ENCODE measurements around the gene ASL. TPM values are rescaled to one million over a fixed set of nuclear protein-coding genes. Genes with fewer than 3 reads are reported as not detected.

ASL gene
- total and polyA plus RNA-seq, 9 of the 15 experiments (the other 6 are each of a cell fraction or from before 2014, with no cell fraction given) = 2.6 to 67.0 (median 33.3) TPM

GRCh38 chr7:66114743-66115649 is 39.4 kb downstream of the ASL start, which contains the start of gene CRCP (continued):
- peak; percentile 56; the same call in 1 of the 2 replicates for TF ChIP-seq KLF6 (CRISPR knock-in tag; IDR thresholded peaks at IDR 0.05; ENCODE audit: borderline replicate concordance)
- TF ChIP-seq, protein P1, sequence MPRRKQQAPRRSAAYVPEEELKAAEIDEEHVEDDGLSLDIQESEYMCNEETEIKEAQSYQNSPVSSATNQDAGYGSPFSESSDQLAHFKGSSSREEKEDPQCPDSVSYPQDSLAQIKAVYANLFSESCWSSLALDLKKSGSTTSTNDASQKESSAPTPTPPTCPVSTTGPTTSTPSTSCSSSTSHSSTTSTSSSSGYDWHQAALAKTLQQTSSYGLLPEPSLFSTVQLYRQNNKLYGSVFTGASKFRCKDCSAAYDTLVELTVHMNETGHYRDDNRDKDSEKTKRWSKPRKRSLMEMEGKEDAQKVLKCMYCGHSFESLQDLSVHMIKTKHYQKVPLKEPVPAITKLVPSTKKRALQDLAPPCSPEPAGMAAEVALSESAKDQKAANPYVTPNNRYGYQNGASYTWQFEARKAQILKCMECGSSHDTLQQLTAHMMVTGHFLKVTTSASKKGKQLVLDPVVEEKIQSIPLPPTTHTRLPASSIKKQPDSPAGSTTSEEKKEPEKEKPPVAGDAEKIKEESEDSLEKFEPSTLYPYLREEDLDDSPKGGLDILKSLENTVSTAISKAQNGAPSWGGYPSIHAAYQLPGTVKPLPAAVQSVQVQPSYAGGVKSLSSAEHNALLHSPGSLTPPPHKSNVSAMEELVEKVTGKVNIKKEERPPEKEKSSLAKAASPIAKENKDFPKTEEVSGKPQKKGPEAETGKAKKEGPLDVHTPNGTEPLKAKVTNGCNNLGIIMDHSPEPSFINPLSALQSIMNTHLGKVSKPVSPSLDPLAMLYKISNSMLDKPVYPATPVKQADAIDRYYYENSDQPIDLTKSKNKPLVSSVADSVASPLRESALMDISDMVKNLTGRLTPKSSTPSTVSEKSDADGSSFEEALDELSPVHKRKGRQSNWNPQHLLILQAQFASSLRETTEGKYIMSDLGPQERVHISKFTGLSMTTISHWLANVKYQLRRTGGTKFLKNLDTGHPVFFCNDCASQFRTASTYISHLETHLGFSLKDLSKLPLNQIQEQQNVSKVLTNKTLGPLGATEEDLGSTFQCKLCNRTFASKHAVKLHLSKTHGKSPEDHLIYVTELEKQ (CRISPR knock-in tag; IDR thresholded peaks at IDR 0.05) = no peak
- peak; percentile 56; the same call in 1 of the 2 replicates for TF ChIP-seq MBD2 (IDR thresholded peaks at IDR 0.05; ENCODE audit: borderline replicate concordance, low read depth)
- peak; percentile 28; the same call in 1 of the 2 replicates for TF ChIP-seq TCF3 (CRISPR knock-in tag; IDR thresholded peaks at IDR 0.05)
- no peak for TF ChIP-seq SFPQ (IDR thresholded peaks at IDR 0.05; ENCODE audit: low read depth, low read length)
- no peak for TF ChIP-seq FOS (IDR thresholded peaks at IDR 0.05; ENCODE audit: extremely low read depth, insufficient read length)
- TF ChIP-seq BRF1 (IDR thresholded peaks at IDR 0.05; ENCODE audit: borderline replicate concordance, extremely low read depth, insufficient read length) = no peak
- TF ChIP-seq TFAP4 (CRISPR knock-in tag; IDR thresholded peaks at IDR 0.05; ENCODE audit: borderline replicate concordance) = peak; percentile 83
- peak; percentile 72 for TF ChIP-seq CREM (IDR thresholded peaks at IDR 0.05; ENCODE audit: low read depth)
- peak; percentile 51; the same call in 1 of the 2 replicates for TF ChIP-seq SP1 (CRISPR knock-in tag; IDR thresholded peaks at IDR 0.05)
- TF ChIP-seq ILK (tag; IDR thresholded peaks at IDR 0.05; ENCODE audit: borderline replicate concordance, low read depth) = no peak
- TF ChIP-seq ZNF282 (CRISPR knock-in tag; IDR thresholded peaks at IDR 0.05) = no peak
- TF ChIP-seq, protein P2, sequence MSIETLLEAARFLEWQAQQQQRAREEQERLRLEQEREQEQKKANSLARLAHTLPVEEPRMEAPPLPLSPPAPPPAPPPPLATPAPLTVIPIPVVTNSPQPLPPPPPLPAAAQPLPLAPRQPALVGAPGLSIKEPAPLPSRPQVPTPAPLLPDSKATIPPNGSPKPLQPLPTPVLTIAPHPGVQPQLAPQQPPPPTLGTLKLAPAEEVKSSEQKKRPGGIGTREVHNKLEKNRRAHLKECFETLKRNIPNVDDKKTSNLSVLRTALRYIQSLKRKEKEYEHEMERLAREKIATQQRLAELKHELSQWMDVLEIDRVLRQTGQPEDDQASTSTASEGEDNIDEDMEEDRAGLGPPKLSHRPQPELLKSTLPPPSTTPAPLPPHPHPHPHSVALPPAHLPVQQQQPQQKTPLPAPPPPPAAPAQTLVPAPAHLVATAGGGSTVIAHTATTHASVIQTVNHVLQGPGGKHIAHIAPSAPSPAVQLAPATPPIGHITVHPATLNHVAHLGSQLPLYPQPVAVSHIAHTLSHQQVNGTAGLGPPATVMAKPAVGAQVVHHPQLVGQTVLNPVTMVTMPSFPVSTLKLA (conservative IDR thresholded peaks at IDR 0.05) = peak; percentile 99 to 100
- TF ChIP-seq CCNT2 (IDR thresholded peaks at IDR 0.05; ENCODE audit: borderline replicate concordance, extremely low read depth, insufficient read length, low read depth, low read length) = peak; percentile 45
- TF ChIP-seq ID3 (CRISPR knock-in tag; IDR thresholded peaks at IDR 0.05) = no peak
- no peak; the same call in 1 of the 2 replicates for TF ChIP-seq ID3 (tag; IDR thresholded peaks at IDR 0.05)
- TF ChIP-seq PHTF2 (CRISPR knock-in tag; IDR thresholded peaks at IDR 0.05) = no peak

All from K562 (cell line).